ENCODE measurements around the gene CATSPERD. TPM values are rescaled to one million over a fixed set of nuclear protein-coding genes. Genes with fewer than 3 reads are reported as not detected.

Gene CATSPERD
- total and polyA plus RNA-seq, 9 of the 15 experiments (the other 6 are each of a cell fraction or from before 2014, with no cell fraction given): not detected

GRCh38 chr19:5690955-5691821 is 29.2 kb upstream of the CATSPERD start (continued):
- no peak for TF ChIP-seq BRCA1 (IDR thresholded peaks at IDR 0.05)
- 0 out of 2 replicates have a peak, but pooled peaks have one; percentile 17 for TF ChIP-seq BRCA1 (CRISPR knock-in tag; IDR thresholded peaks at IDR 0.05)
- TF ChIP-seq KLF13 (tag; IDR thresholded peaks at IDR 0.05; ENCODE audit: borderline replicate concordance, low read depth): peak; percentile 42; the same call in 1 of the 2 replicates
- TF ChIP-seq PKNOX1 (IDR thresholded peaks at IDR 0.05): peak; percentile 8; the same call in 1 of the 2 replicates
- TF ChIP-seq MCM5 (IDR thresholded peaks at IDR 0.05; ENCODE audit: low read depth): no peak
- TF ChIP-seq CREB1 (IDR thresholded peaks at IDR 0.05): no peak
- no peak for TF ChIP-seq CREB1 (CRISPR knock-in tag; IDR thresholded peaks at IDR 0.05)
- TF ChIP-seq E2F6 (IDR thresholded peaks at IDR 0.05; ENCODE audit: borderline replicate concordance in 1 of 2, extremely low read depth in 1 of 2, insufficient read depth in 1 of 2, insufficient read length in 1 of 2, low read depth in 1 of 2, low read length in 1 of 2, poor library complexity in 1 of 2, severe bottlenecking in 1 of 2): peak; percentile 24 to 60
- no peak for TF ChIP-seq USF2 (CRISPR knock-in tag; IDR thresholded peaks at IDR 0.05)
- TF ChIP-seq KDM5B (IDR thresholded peaks at IDR 0.05; ENCODE audit: insufficient replicate concordance, low read depth, low read length): peak; percentile 48
- TF ChIP-seq ETS2 (tag; IDR thresholded peaks at IDR 0.05; ENCODE audit: borderline replicate concordance, poor library complexity, severe bottlenecking): no peak
- TF ChIP-seq PHB (CRISPR knock-in tag; IDR thresholded peaks at IDR 0.05): peak; percentile 87; the same call in 1 of the 2 replicates
- TF ChIP-seq ZNF75A (CRISPR knock-in tag; IDR thresholded peaks at IDR 0.05): no peak
- peak; percentile 4; the same call in 1 of the 2 replicates for TF ChIP-seq LCOR (CRISPR knock-in tag; IDR thresholded peaks at IDR 0.05)
- peak; percentile 34 for TF ChIP-seq MEIS2 (IDR thresholded peaks at IDR 0.05; ENCODE audit: partially characterized antibody)
- TF ChIP-seq ZBTB7A (IDR thresholded peaks at IDR 0.05; ENCODE audit: borderline replicate concordance, control insufficient read depth, low read depth, low read length): peak; percentile 32; the same call in 1 of the 2 replicates
- no peak; the same call in 1 of the 2 replicates for TF ChIP-seq MBD2 (IDR thresholded peaks at IDR 0.05; ENCODE audit: borderline replicate concordance, low read depth)
- TF ChIP-seq POLR2B (IDR thresholded peaks at IDR 0.05; ENCODE audit: low read depth, partially characterized antibody): peak; percentile 37
- TF ChIP-seq ATF1 (CRISPR knock-in tag; IDR thresholded peaks at IDR 0.05): no peak
- TF ChIP-seq ATF1 (tag; IDR thresholded peaks at IDR 0.05): no peak
- no peak for TF ChIP-seq THAP7 (CRISPR knock-in tag; IDR thresholded peaks at IDR 0.05)
- no peak for TF ChIP-seq PTTG1 (tag; IDR thresholded peaks at IDR 0.05; ENCODE audit: low read depth)

Measured in K562 (cell line).